Cardiac muscle cell (in vitro differentiated cells and primary cell): Measurements from ENCODE around the gene CUBN. TPM values are rescaled to one million over a fixed set of nuclear protein-coding genes. Genes with fewer than 3 reads are reported as not detected.
"Not testable (repeated sequence)": the region's sequence is repeated elsewhere in the genome, so short reads cannot be mapped to it uniquely, and the experiment has no call there.

Experiments
- DNase-seq, 2 donors: peaks; one replicate each; pipeline versions ENCODE4 v3.0.0 to v3.0.0-alpha.2; 2010 to 2017; ENCODE audit warnings: low read depth in 1 of 2, low spot score in 1 of 2
- H3K27ac ChIP-seq: fragments of 200-600 bp; sonication (generic); 2 replicates; pipeline ENCODE4 v1.5.1; 2016
- H3K27me3 ChIP-seq: fragments of 200-600 bp; sonication (generic); 2 replicates; pipeline ENCODE4 v1.6.0; 2016; ENCODE audit warnings: control low read depth
- H3K36me3 ChIP-seq: fragments of 200-600 bp; sonication (generic); 2 replicates; pipeline ENCODE4 v1.5.1; 2016; ENCODE audit warnings: control low read depth
- H3K4me1 ChIP-seq: fragments of 200-600 bp; sonication (generic); 2 replicates; pipeline ENCODE4 v1.8.1; 2017; ENCODE audit warnings: low read depth, mild to moderate bottlenecking, mixed run types
- H3K4me3 ChIP-seq: fragments of 200-600 bp; sonication (generic); 2 replicates; pipeline ENCODE4 v1.5.1; 2016; ENCODE audit warnings: mild to moderate bottlenecking
- H3K9me3 ChIP-seq: fragments of 200-600 bp; sonication (generic); 2 replicates; pipeline ENCODE4 v1.5.1; 2017; ENCODE audit warnings: low read depth, mild to moderate bottlenecking, control low read depth
- polyA plus RNA-seq: library from polyadenylated mRNA; unstranded; fragments of >200 nt; fragmentation: Nextera tagmentation; extraction: Ambion mirVana; gene quantifications from 2 replicates; pipeline ENCODE4 v1.2.1, GENCODE V29; 2016
- total RNA-seq: library from RNA; depleted of rRNA; stranded (reverse); fragments of >200 nt; gene quantifications from 2 replicates; pipeline ENCODE4 v1.2.3, GENCODE V29; 2016
- TF ChIP-seq, protein P1 (sequence below): IDR thresholded peaks from 2 replicates; pipeline ENCODE4 v1.5.1; 2012; ENCODE audit warnings: low read depth, mild to moderate bottlenecking, low read length

The CUBN gene
- total and polyA plus RNA-seq, 2 experiments from 2014 or later: 0.79 to 2.7 TPM

DNA sequence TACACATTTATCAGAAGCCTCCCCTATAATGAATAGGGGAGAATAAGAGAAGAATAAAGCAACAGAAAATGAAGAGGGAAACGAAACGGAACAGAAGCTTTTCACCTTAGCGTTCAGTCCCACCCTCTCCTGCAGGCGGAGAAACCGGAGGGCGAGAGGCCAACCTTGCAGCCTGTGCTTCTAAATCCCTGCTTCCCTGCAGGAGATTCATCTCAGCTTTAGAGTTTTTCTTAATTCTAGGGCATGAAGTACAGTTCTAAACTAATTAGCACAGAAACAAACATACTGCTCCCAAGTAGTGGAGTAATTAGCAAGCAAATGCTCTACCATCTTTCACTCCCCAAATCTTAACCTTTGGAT, 107.2 kb downstream of the CUBN start:
- no peaks in the 10 kb centered on the region for H3K36me3 ChIP-seq
- peaks cover 18% of the 10 kb centered on the region for H3K4me1 ChIP-seq
- TF ChIP-seq, protein P1, sequence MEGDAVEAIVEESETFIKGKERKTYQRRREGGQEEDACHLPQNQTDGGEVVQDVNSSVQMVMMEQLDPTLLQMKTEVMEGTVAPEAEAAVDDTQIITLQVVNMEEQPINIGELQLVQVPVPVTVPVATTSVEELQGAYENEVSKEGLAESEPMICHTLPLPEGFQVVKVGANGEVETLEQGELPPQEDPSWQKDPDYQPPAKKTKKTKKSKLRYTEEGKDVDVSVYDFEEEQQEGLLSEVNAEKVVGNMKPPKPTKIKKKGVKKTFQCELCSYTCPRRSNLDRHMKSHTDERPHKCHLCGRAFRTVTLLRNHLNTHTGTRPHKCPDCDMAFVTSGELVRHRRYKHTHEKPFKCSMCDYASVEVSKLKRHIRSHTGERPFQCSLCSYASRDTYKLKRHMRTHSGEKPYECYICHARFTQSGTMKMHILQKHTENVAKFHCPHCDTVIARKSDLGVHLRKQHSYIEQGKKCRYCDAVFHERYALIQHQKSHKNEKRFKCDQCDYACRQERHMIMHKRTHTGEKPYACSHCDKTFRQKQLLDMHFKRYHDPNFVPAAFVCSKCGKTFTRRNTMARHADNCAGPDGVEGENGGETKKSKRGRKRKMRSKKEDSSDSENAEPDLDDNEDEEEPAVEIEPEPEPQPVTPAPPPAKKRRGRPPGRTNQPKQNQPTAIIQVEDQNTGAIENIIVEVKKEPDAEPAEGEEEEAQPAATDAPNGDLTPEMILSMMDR: no peak
- H3K9me3 ChIP-seq: no peaks in the 10 kb centered on the region
- peak overlapping the region; percentile 5 for H3K27ac ChIP-seq
- H3K27me3 ChIP-seq: no peaks in the 10 kb centered on the region
- DNase-seq: peak; percentile 19 to 26
- H3K4me3 ChIP-seq: no peak overlapping the region

DNA sequence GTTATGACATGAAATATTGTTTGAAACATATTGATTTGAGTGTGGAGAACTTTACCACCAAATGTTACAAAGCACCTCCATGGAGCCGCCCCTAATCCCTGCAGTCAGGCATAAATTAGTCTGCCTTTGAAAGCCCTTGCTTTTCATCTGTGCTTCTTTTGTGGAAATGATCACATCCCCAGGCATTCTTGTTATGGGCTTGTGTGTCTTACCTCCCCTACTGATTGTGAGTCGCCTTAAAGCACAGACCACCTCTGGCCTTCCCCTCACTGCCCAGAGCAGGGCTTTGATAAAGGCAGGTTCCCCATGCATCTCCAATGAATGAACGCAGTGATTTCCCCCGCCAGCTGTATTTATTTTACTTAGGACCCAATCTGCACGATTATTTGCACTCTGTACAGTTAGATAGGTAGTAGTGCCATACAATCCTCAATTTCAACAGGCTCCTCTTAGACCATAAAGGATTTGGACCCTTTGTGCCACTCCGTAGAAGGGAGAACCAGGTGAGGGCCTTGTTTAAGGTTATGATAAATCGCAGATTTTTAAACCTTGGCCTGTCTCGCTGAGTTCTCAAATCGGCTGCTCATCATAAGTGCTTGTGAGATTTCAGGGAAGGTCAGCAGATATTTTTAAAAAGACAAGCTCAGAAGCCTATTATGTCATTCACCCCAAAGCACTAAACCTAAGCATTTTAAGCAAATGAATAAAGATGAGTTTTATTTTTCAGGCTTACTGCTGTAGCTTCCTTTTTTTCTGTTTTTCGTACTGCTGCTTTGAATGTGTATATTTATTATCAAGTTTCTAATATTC, 107.8 kb downstream of the CUBN start:
- H3K27me3 ChIP-seq: no peaks in the 10 kb centered on the region
- no peaks in the 10 kb centered on the region for H3K36me3 ChIP-seq
- no peaks in the 10 kb centered on the region for H3K9me3 ChIP-seq
- TF ChIP-seq, protein P1: no peak
- no peak overlapping the region for H3K27ac ChIP-seq
- no peak overlapping the region for H3K4me3 ChIP-seq
- no peak for DNase-seq
- peaks cover 18% of the 10 kb centered on the region for H3K4me1 ChIP-seq

DNA sequence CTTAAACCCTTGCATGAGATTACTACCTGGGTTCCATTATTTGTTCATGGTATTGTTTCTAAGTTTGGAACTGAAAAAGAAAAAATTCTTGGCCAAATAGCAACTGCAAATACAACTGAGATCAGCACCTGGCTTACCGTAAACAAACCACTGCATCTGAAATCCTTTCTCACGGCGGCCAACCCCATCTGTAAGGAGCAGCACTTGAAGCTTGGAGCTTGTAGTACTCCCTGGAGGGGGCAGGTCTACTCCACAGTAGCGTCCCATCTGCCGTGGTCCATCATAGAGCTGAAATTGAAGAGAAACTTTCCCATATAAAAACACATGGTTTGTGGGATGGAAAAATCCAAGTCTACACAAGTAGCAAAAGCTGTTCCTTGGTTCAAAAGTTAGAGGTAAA, 109.9 kb downstream of the CUBN start:
- peaks cover 18% of the 10 kb centered on the region for H3K4me1 ChIP-seq
- no peak overlapping the region for H3K27ac ChIP-seq
- H3K27me3 ChIP-seq: no peaks in the 10 kb centered on the region
- TF ChIP-seq, protein P1: no peak
- no peaks in the 10 kb centered on the region for H3K36me3 ChIP-seq
- no peak for DNase-seq
- no peaks in the 10 kb centered on the region for H3K9me3 ChIP-seq
- H3K4me3 ChIP-seq: no peak overlapping the region

DNA sequence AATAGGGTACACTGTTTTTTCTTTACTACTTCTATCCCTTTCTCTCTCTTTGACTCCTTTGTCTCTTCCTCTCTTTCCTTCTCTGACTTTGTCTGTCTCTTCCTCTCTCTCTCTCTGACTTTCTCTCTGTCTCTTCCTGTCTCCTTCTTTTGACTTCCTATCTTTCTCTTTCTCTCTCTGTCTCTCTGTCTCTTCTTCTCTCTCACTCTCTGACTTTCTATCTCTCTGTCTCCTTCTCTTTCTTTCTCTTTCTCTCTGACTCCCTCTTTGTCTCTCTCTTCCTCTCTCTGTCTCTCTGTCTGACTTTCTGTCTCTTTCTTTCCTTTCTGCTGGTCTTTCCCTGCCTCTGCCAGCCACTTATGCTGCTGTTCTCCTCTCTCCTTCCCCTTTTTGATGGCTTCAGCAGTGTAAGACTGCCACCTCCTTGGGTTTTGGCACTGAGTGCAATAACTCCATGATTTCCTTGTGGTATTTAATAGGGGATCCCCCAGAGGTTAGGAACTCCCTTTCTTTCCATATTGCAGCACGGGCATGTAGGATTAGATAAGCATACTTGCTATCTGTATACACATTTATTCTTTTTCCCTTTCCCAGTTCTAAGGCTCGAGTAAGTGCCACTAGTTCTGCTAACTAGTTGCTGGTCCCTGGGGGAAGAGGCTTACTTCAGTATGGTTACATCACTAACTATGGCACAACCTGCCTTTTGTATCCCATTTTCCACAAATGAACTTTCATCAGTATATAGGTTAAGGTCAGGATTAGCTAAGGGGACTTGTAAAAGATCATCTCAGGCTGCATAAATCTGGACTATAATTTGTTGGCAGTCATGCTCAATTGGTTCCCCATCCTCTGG, 116.3 kb downstream of the CUBN start:
- H3K4me3 ChIP-seq, H3K27ac ChIP-seq, H3K36me3 ChIP-seq, H3K9me3 ChIP-seq, DNase-seq, H3K4me1 ChIP-seq, H3K27me3 ChIP-seq: not testable (repeated sequence)

GRCh38 chr10:17012731-17013130, 116.9 kb downstream of the CUBN start:
- H3K4me3 ChIP-seq, H3K27ac ChIP-seq, H3K4me1 ChIP-seq, H3K9me3 ChIP-seq, DNase-seq, H3K27me3 ChIP-seq, H3K36me3 ChIP-seq: not testable (repeated sequence)

GRCh38 chr10:17010363-17011145, 119.1 kb downstream of the CUBN start:
- peak overlapping the region; percentile 82 for H3K27ac ChIP-seq
- H3K27me3 ChIP-seq: no peaks in the 10 kb centered on the region
- TF ChIP-seq, protein P1: no peak
- H3K36me3 ChIP-seq: no peaks in the 10 kb centered on the region
- DNase-seq: peak in 1 of 2 donors; percentile 65
- no peaks in the 10 kb centered on the region for H3K4me1 ChIP-seq
- H3K4me3 ChIP-seq: no peak overlapping the region
- no peaks in the 10 kb centered on the region for H3K9me3 ChIP-seq
